ENCODE data around the gene GABRB3. TPM values are rescaled to one million over a fixed set of nuclear protein-coding genes. Genes with fewer than 3 reads are reported as not detected.

Gene GABRB3
- polyA plus RNA-seq = 5.1 TPM
- long read RNA-seq, donor 1, partial matches to known transcripts = 0 of 1 reads
- long read RNA-seq, donor 1, other reads (novel, unspliced or antisense) = 0 of 1 reads
- long read RNA-seq, donor 2, full-length matches to known transcripts = 3 of 3 reads
- long read RNA-seq, donor 2, partial matches to known transcripts = 0 of 3 reads
- long read RNA-seq, donor 2, other reads (novel, unspliced or antisense) = 0 of 3 reads
- long read RNA-seq, donor 3 = 0 reads
- long read RNA-seq, donor 4 = 0 reads
- long read RNA-seq, donor 5 = 0 reads
- long read RNA-seq, donor 6, full-length matches to known transcripts = 3 of 3 reads
- long read RNA-seq, donor 6, partial matches to known transcripts = 0 of 3 reads
- long read RNA-seq, donor 6, other reads (novel, unspliced or antisense) = 0 of 3 reads
- long read RNA-seq, donor 7, full-length matches to known transcripts = 4 of 4 reads
- long read RNA-seq, donor 7, partial matches to known transcripts = 0 of 4 reads
- long read RNA-seq, donor 7, other reads (novel, unspliced or antisense) = 0 of 4 reads
- long read RNA-seq, donor 8, full-length matches to known transcripts = 7 of 7 reads
- long read RNA-seq, donor 8, partial matches to known transcripts = 0 of 7 reads
- long read RNA-seq, donor 8, other reads (novel, unspliced or antisense) = 0 of 7 reads
- long read RNA-seq, donor 9, partial matches to known transcripts = 0 of 2 reads
- long read RNA-seq, donor 9, other reads (novel, unspliced or antisense) = 0 of 2 reads
- long read RNA-seq, donor 10, full-length matches to known transcripts = 4 of 4 reads
- long read RNA-seq, donor 10, partial matches to known transcripts = 0 of 4 reads
- long read RNA-seq, donor 10, other reads (novel, unspliced or antisense) = 0 of 4 reads
- long read RNA-seq, donor 11, full-length matches to known transcripts = 1 of 1 reads
- long read RNA-seq, donor 11, partial matches to known transcripts = 0 of 1 reads
- long read RNA-seq, donor 11, other reads (novel, unspliced or antisense) = 0 of 1 reads

DNA sequence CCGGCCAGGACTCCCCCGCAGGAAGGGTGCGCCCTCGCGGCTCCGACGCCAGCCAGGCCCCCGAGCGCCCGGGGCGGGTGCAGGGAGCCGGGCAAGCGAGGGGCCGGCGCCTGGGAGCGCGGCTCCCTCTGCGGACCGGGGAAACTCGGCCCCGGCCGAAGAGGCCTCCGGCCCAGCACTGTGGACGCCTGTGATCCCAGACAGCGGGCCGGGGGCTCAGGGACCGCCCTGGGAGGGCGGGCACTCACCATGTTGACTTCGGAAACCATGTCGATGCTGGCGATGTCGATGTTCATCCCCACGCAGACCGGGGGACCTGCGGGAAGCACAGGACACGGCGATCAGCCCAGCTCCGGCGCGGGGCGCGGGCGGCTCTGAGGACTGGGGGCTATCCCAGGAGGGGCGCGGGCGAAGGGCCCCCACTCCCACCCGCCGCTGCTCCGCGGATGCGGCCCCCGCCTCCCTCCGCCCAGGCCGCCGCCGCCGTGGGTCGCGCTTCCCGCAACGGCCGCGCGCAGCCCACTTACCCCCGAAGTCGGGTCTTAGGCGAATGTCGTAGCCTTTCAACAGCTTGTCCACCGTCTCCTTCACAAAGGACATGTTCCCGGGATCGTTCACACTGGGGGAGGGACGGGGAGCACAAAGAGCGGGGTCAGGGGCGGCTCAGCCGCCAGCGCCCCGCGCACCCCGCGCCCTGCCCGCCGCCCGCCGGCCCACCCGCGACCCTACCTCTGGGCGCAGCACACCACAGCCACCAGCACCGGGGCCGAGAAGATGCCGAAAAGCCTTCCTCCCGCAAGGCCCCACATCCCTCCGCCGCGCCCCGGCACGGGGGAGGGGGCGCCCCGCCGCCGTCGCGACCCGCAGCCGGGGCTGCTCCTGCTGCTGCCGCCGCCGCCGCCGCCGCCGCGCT, at the start of gene GABRB3:
Gene GABRB3 (minus strand): TSS at position 913 of the 913 bp plus-strand sequence.
- no peaks in the 10 kb centered on the region for H3K4me1 ChIP-seq (ENCODE audit: control insufficient read depth, insufficient read depth, low read length)
- no peak for DNase-seq
- H3K27me3 ChIP-seq (ENCODE audit: control insufficient read depth, insufficient read depth, low read length) = peaks cover 33% of the 10 kb centered on the region
- H3K9me3 ChIP-seq (ENCODE audit: control insufficient read depth, low read depth, low read length) = no peaks in the 10 kb centered on the region
- no peaks in the 10 kb centered on the region for H3K36me3 ChIP-seq (ENCODE audit: control insufficient read depth, insufficient read depth, low read length)
- no CpG with 5 or more reads among the region's 112 CpGs for WGBS (ENCODE audit: insufficient coverage, low lambda C conversion rate)
- no peak within 1 kb of the TSS for H3K27ac ChIP-seq (ENCODE audit: low read length)
- no peak within 1 kb of the TSS for H3K4me3 ChIP-seq (ENCODE audit: low read length)

DNA sequence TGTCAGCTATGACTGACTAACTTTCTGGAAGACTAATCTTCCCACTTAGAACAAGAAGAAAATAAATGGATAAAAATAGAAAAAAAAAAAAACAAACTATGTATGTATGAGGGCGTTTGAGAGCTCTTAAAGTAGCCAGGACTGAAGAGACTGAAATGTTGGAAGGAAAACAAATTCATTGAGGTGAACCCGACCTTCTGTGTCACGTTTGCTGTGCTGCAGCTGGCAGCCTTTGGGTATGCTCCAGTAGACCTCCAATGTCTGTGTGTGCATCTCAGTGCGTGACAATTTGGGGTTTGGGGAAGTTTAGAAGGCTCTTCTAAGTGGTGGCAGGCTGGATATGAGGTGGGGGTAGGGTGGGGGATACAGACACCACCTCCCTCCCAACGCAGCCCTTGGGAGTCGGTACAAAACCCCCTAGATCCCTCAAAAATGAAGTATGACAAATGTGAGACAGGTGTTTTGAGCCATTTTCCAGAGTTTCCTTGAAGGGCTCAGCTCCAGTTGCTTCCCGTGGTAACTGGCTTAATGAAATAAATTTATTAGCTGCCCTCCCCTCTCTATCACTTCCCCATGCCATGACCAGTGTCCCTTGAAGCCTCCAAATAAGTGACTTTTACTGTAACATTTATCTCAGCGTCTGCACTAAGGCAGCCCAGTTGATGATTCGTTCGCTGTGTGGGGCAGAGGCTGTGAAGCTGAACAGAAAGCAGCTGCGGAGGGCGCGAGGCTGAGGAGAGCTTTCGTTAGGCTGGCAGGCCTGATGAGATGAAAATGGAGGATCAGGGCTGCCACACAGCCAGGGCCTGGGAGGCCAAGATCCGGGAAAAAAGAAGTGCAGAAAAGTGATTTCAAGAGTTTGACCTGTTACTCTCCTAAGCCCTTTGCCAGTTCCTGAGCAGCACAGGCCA, 34.9 kb upstream of the GABRB3 start:
- Histone ChIP-seq H3K9me3 (ENCODE audit: control insufficient read depth, low read depth, low read length) (no peaks in the 10 kb centered on the region), H3K4me1 (ENCODE audit: control insufficient read depth, insufficient read depth, low read length) (no peaks in the 10 kb centered on the region), H3K27ac (ENCODE audit: low read length) (no peak overlapping the region), H3K36me3 (ENCODE audit: control insufficient read depth, insufficient read depth, low read length) (no peaks in the 10 kb centered on the region), H3K4me3 (ENCODE audit: low read length) (no peak overlapping the region), H3K27me3 (ENCODE audit: control insufficient read depth, insufficient read depth, low read length) (no peaks in the 10 kb centered on the region)
- DNase-seq = no peak
- WGBS (ENCODE audit: insufficient coverage, low lambda C conversion rate) = 0% methylated on average over 1 of the region's 15 CpGs

DNA sequence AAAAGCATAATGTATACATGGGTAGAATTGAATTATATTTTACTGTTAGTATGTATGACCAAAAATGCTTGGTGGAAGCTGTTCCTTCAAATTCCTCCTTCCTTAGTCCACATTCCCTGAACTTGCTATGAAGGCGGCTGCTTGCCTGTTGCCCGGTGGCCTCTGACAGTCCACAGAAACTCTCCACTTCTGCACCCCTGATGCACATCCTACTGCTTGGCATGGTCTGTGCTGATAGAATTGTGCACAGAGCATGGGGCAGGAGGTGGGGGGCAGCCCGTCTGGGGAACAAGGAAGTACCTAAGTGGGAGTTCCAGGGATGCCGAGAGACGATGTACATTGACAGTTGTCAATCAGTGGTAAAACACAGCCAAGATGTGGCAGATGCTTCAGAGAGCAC, 33.7 kb upstream of the GABRB3 start:
- H3K27me3 ChIP-seq (ENCODE audit: control insufficient read depth, insufficient read depth, low read length) = no peaks in the 10 kb centered on the region
- 79% methylated on average over 2 of the region's 5 CpGs for WGBS (ENCODE audit: insufficient coverage, low lambda C conversion rate)
- H3K4me3 ChIP-seq (ENCODE audit: low read length) = no peak overlapping the region
- no peak for DNase-seq
- no peaks in the 10 kb centered on the region for H3K4me1 ChIP-seq (ENCODE audit: control insufficient read depth, insufficient read depth, low read length)
- no peak overlapping the region for H3K27ac ChIP-seq (ENCODE audit: low read length)
- H3K9me3 ChIP-seq (ENCODE audit: control insufficient read depth, low read depth, low read length) = no peaks in the 10 kb centered on the region
- no peaks in the 10 kb centered on the region for H3K36me3 ChIP-seq (ENCODE audit: control insufficient read depth, insufficient read depth, low read length)

DNA sequence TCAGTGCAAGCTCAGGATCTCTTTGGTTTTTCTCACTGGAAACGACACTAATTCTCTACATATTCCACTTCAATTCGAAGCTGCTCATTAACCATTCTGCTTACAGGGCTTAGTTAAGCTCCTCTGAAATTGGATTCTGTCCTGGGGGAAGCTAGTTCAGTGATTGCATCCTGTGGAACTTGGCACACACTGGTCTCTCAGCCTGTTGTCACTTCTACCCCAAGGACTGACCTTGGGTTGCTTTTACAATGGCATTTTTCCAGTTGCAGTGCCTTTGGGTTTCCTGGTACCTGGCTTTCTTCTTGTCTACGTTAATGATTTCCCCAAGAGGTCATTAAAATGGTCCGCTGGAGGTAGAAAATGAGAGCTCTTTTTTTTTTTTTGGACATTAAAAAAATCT, 33.3 kb upstream of the GABRB3 start:
- H3K4me1 ChIP-seq (ENCODE audit: control insufficient read depth, insufficient read depth, low read length) = no peaks in the 10 kb centered on the region
- H3K4me3 ChIP-seq (ENCODE audit: low read length) = no peak overlapping the region
- no peak overlapping the region for H3K27ac ChIP-seq (ENCODE audit: low read length)
- DNase-seq = no peak
- no peaks in the 10 kb centered on the region for H3K27me3 ChIP-seq (ENCODE audit: control insufficient read depth, insufficient read depth, low read length)
- WGBS (ENCODE audit: insufficient coverage, low lambda C conversion rate) = 40% methylated on average over 1 of the region's 4 CpGs
- H3K36me3 ChIP-seq (ENCODE audit: control insufficient read depth, insufficient read depth, low read length) = no peaks in the 10 kb centered on the region
- H3K9me3 ChIP-seq (ENCODE audit: control insufficient read depth, low read depth, low read length) = no peaks in the 10 kb centered on the region

DNA sequence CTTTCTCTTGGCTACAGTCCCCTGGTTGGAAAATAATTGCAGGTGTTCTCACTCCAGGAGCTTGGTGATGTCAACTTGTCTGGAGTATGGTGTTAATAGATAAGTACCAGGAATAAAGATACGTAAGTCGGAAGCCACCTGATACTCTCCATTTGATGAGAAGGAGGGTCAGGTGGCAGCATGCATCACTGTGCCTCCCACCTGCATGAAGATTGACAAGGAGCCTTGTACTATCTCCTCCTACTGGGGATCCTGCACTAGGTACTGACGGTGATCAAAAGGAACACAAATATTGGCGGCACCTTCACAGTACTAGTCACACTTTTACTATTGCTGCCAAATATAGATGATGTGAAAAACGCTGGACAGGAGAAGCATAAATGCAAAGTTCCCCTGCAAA, 32.6 kb upstream of the GABRB3 start:
- Histone ChIP-seq H3K4me1 (ENCODE audit: control insufficient read depth, insufficient read depth, low read length) (no peaks in the 10 kb centered on the region), H3K36me3 (ENCODE audit: control insufficient read depth, insufficient read depth, low read length) (no peaks in the 10 kb centered on the region), H3K9me3 (ENCODE audit: control insufficient read depth, low read depth, low read length) (no peaks in the 10 kb centered on the region), H3K27ac (ENCODE audit: low read length) (no peak overlapping the region), H3K27me3 (ENCODE audit: control insufficient read depth, insufficient read depth, low read length) (no peaks in the 10 kb centered on the region), H3K4me3 (ENCODE audit: low read length) (no peak overlapping the region)
- WGBS (ENCODE audit: insufficient coverage, low lambda C conversion rate) = 76% methylated on average over 2 of the region's 5 CpGs
- DNase-seq = no peak

DNA sequence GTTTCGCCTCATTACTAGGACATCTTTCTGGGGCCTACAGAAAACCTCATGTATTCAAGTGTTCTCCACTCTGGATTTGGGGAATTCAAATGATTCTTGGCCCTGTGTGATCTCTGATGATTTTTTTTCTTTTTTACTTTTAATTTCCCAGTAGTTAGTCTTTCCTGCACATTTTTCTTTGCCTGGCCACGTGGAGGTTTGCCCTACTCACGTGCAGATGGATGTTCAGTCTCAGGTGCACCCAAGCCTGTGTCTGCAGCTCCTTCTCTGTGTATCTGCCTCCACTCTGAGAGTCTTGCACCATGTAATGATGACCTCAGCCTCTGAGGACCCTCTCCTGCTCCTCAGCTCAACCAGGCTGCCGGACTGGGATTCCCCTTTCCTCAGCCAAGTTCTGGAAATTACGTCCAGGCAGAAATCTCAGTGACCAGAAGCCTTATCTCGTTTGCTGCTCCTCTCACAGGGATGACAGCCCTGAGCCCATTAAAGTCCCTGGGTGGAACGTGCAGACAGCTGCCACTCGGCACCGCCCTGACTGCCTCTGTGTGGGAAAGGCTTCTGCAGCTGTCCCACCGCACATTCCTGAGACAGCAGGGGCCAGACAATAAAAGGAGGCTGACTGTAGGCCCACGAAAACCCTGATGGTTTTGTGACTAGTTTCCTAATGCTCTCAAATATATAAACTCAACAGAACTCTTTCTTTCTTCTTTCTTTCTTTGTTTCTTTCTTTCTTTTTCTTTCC, 31.4 kb upstream of the GABRB3 start:
- no peaks in the 10 kb centered on the region for H3K9me3 ChIP-seq (ENCODE audit: control insufficient read depth, low read depth, low read length)
- DNase-seq = peak in 1 of 2 donors; percentile 10
- H3K27me3 ChIP-seq (ENCODE audit: control insufficient read depth, insufficient read depth, low read length) = no peaks in the 10 kb centered on the region
- no peak overlapping the region for H3K27ac ChIP-seq (ENCODE audit: low read length)
- H3K4me1 ChIP-seq (ENCODE audit: control insufficient read depth, insufficient read depth, low read length) = no peaks in the 10 kb centered on the region
- H3K4me3 ChIP-seq (ENCODE audit: low read length) = no peak overlapping the region
- WGBS (ENCODE audit: insufficient coverage, low lambda C conversion rate) = 40% methylated on average over 1 of the region's 11 CpGs
- H3K36me3 ChIP-seq (ENCODE audit: control insufficient read depth, insufficient read depth, low read length) = no peaks in the 10 kb centered on the region

DNA sequence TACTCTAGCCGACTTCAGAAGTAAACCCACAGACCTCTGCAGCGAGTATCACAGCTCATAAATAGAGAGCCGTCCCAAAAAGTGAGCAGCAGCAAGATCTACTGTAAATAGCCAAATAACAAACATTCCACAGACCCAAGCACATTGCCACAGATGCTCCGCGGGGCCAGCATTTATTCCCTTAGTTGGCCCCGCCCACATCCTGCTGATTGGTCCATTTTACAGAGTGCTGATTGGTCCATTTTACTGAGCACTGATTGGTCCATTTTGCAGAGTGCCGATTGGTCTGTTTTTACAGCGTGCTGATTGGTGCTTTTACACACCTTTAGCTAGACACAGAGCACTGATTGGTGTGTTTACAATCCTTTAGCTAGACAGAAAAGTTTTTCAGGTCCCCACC, 17.3 kb upstream of the GABRB3 start:
- WGBS (ENCODE audit: insufficient coverage, low lambda C conversion rate) = no CpG with 5 or more reads among the region's 8 CpGs
- H3K27me3 ChIP-seq (ENCODE audit: control insufficient read depth, insufficient read depth, low read length) = no peaks in the 10 kb centered on the region
- no peak overlapping the region for H3K4me3 ChIP-seq (ENCODE audit: low read length)
- H3K27ac ChIP-seq (ENCODE audit: low read length) = no peak overlapping the region
- no peaks in the 10 kb centered on the region for H3K9me3 ChIP-seq (ENCODE audit: control insufficient read depth, low read depth, low read length)
- no peak for DNase-seq
- H3K4me1 ChIP-seq (ENCODE audit: control insufficient read depth, insufficient read depth, low read length) = no peaks in the 10 kb centered on the region
- no peaks in the 10 kb centered on the region for H3K36me3 ChIP-seq (ENCODE audit: control insufficient read depth, insufficient read depth, low read length)

DNA sequence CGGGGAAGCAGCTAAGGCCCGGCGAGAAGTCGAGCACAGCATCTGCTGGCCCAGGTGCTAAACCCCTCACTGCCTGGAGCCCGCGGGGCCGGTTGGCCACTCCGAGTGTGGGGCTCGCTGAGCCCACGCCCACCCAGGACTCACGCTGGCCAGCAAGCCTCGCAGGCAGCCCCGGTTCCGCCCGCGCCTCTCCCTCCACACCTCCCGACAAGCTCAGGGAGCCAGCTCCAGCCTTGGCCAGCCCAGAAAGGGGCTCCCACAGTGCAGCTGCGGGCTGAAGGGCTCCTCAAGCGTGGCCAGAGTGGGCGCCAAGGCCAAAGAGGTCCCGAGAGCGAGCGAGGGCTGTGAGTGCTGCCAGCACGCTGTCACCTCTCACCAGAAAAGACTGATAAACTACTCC, 8.9 kb upstream of the GABRB3 start:
- Histone ChIP-seq H3K27me3 (ENCODE audit: control insufficient read depth, insufficient read depth, low read length) (no peaks in the 10 kb centered on the region), H3K4me3 (ENCODE audit: low read length) (no peak overlapping the region), H3K9me3 (ENCODE audit: control insufficient read depth, low read depth, low read length) (peaks cover 4% of the 10 kb centered on the region), H3K4me1 (ENCODE audit: control insufficient read depth, insufficient read depth, low read length) (no peaks in the 10 kb centered on the region), H3K36me3 (ENCODE audit: control insufficient read depth, insufficient read depth, low read length) (no peaks in the 10 kb centered on the region), H3K27ac (ENCODE audit: low read length) (no peak overlapping the region)
- no peak for DNase-seq
- no CpG with 5 or more reads among the region's 24 CpGs for WGBS (ENCODE audit: insufficient coverage, low lambda C conversion rate)

DNA sequence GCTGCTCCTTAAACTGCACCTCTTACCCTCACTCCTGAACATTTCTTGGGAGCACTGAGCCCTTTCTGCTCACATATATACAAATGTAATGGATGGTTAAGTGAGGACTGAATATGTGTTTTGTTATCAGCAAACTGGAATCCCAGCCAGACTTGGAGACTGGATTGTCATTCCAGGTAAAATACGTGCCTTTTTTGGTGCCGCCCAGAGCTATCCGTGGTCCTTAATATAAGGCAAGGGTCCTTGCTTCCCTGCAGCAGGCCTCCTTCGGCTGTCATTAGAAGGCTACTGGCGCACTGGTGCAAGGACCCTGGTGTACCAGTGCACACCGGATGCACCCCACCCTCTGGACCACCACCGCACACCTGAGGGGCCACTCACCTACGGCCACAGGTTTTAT, 1.1 kb upstream of the GABRB3 start:
- H3K4me3 ChIP-seq (ENCODE audit: low read length) = no peak overlapping the region
- peaks cover 33% of the 10 kb centered on the region for H3K27me3 ChIP-seq (ENCODE audit: control insufficient read depth, insufficient read depth, low read length)
- WGBS (ENCODE audit: insufficient coverage, low lambda C conversion rate) = no CpG with 5 or more reads among the region's 8 CpGs
- DNase-seq = no peak
- no peaks in the 10 kb centered on the region for H3K4me1 ChIP-seq (ENCODE audit: control insufficient read depth, insufficient read depth, low read length)
- no peak overlapping the region for H3K27ac ChIP-seq (ENCODE audit: low read length)
- H3K9me3 ChIP-seq (ENCODE audit: control insufficient read depth, low read depth, low read length) = no peaks in the 10 kb centered on the region
- no peaks in the 10 kb centered on the region for H3K36me3 ChIP-seq (ENCODE audit: control insufficient read depth, insufficient read depth, low read length)
